ENCODE results near the gene ZCRB1.

ZCRB1 gene

GRCh38 chr12:42320796-42321195 lies 5.1 kb downstream of the ZCRB1 start:
- Histone ChIP-seq H2AK5ac (ENCODE audit: low read length, severe bottlenecking) (no peak overlapping the region), H3K9ac (ENCODE audit: low read length) (no peak overlapping the region), H4K91ac (ENCODE audit: low read length) (no peak overlapping the region), H3K27me3 (ENCODE audit: control insufficient read depth in 1 of 2, insufficient read depth in 1 of 2, low read length in 2 of 2) (no peaks in the 10 kb centered on the region), H3K4me2 (ENCODE audit: low read length, poor library complexity, severe bottlenecking) (no peak overlapping the region), H3K4me3 (ENCODE audit: insufficient read depth in 1 of 2, low read depth in 1 of 2, low read length in 2 of 2) (no peak overlapping the region), H2BK5ac (ENCODE audit: low read depth, low read length, poor library complexity, severe bottlenecking) (no peak overlapping the region), H4K8ac (ENCODE audit: low read length) (no peak overlapping the region), H3K9me3 (ENCODE audit: control insufficient read depth, low read length) (no peaks in the 10 kb centered on the region), H2AFZ (ENCODE audit: low read depth, low read length) (no peak overlapping the region), H3K14ac (ENCODE audit: low read length in 2 of 2) (no peak overlapping the region), H2BK12ac (ENCODE audit: low read length in 2 of 2) (no peak overlapping the region), H3K18ac (ENCODE audit: low read depth in 1 of 2, low read length in 2 of 2) (no peak overlapping the region), H3K79me1 (replicated peaks; ENCODE audit: low read length, poor library complexity, severe bottlenecking) (peaks cover 8% of the 10 kb centered on the region), H3K4me1 (ENCODE audit: control insufficient read depth, insufficient read depth, low read depth, low read length) (no peaks in the 10 kb centered on the region), H3K36me3 (ENCODE audit: control insufficient read depth in 1 of 2, insufficient read depth in 2 of 2, low read depth in 1 of 2, low read length in 2 of 2) (peaks cover 6 to 60% of the 10 kb centered on the region in 2 experiments), H3K27ac (ENCODE audit: low read length, poor library complexity, severe bottlenecking) (no peak overlapping the region), H3K4ac (ENCODE audit: low read depth in 1 of 2, low read length in 2 of 2) (no peak overlapping the region), H3K23ac (ENCODE audit: low read length in 2 of 2) (no peak overlapping the region), H2BK15ac (ENCODE audit: low read depth, poor library complexity, severe bottlenecking) (no peak overlapping the region), H2BK120ac (ENCODE audit: low read depth, low read length) (no peak overlapping the region)
- DNase-seq: no peak

- H2BK15ac ChIP-seq (ENCODE audit: low read depth, poor library complexity, severe bottlenecking): no peak overlapping the region
- no peak for DNase-seq
- no peak overlapping the region for H3K14ac ChIP-seq (ENCODE audit: low read length in 2 of 2)
- no peaks in the 10 kb centered on the region for H3K27me3 ChIP-seq (ENCODE audit: control insufficient read depth in 1 of 2, insufficient read depth in 1 of 2, low read length in 2 of 2)
- H3K36me3 ChIP-seq (ENCODE audit: control insufficient read depth in 1 of 2, insufficient read depth in 2 of 2, low read depth in 1 of 2, low read length in 2 of 2): peaks cover 3 to 67% of the 10 kb centered on the region in 2 experiments
- H2AK5ac ChIP-seq (ENCODE audit: low read length, severe bottlenecking): no peak overlapping the region
- no peak overlapping the region for H2AFZ ChIP-seq (ENCODE audit: low read depth, low read length)
- H3K23ac ChIP-seq (ENCODE audit: low read length in 2 of 2): no peak overlapping the region
- H2BK120ac ChIP-seq (ENCODE audit: low read depth, low read length): no peak overlapping the region
- no peak overlapping the region for H3K9ac ChIP-seq (ENCODE audit: low read length)
- H3K4me2 ChIP-seq (ENCODE audit: low read length, poor library complexity, severe bottlenecking): no peak overlapping the region
- H4K91ac ChIP-seq (ENCODE audit: low read length): no peak overlapping the region
- H2BK12ac ChIP-seq (ENCODE audit: low read length in 2 of 2): no peak overlapping the region
- no peaks in the 10 kb centered on the region for H3K79me1 ChIP-seq (replicated peaks; ENCODE audit: low read length, poor library complexity, severe bottlenecking)
- no peaks in the 10 kb centered on the region for H3K4me1 ChIP-seq (ENCODE audit: control insufficient read depth, insufficient read depth, low read depth, low read length)
- no peak overlapping the region for H3K18ac ChIP-seq (ENCODE audit: low read depth in 1 of 2, low read length in 2 of 2)
- H2BK5ac ChIP-seq (ENCODE audit: low read depth, low read length, poor library complexity, severe bottlenecking): no peak overlapping the region
- H3K4ac ChIP-seq (ENCODE audit: low read depth in 1 of 2, low read length in 2 of 2): no peak overlapping the region
- H3K27ac ChIP-seq (ENCODE audit: low read length, poor library complexity, severe bottlenecking): no peak overlapping the region
- H3K4me3 ChIP-seq (ENCODE audit: insufficient read depth in 1 of 2, low read depth in 1 of 2, low read length in 2 of 2): no peak overlapping the region
- WGBS: 100% methylated on average over 1 of the region's 2 CpGs
- no peak overlapping the region for H4K8ac ChIP-seq (ENCODE audit: low read length)
- H3K9me3 ChIP-seq (ENCODE audit: control insufficient read depth, low read length): no peaks in the 10 kb centered on the region
These were observed 10.8 kb downstream of the ZCRB1 start for GRCh38 chr12:42315108-42315507.

GRCh38 chr12:42309996-42310395 lies 15.9 kb downstream of the ZCRB1 start:
- WGBS: 97% methylated on average over 5 of the region's 6 CpGs
- H3K36me3 ChIP-seq (ENCODE audit: control insufficient read depth in 1 of 2, insufficient read depth in 2 of 2, low read depth in 1 of 2, low read length in 2 of 2): peaks cover 0 to 35% of the 10 kb centered on the region in 2 experiments
- no peak overlapping the region for H2BK15ac ChIP-seq (ENCODE audit: low read depth, poor library complexity, severe bottlenecking)
- H3K4me2 ChIP-seq (ENCODE audit: low read length, poor library complexity, severe bottlenecking): no peak overlapping the region
- H3K9ac ChIP-seq (ENCODE audit: low read length): no peak overlapping the region
- no peak overlapping the region for H3K27ac ChIP-seq (ENCODE audit: low read length, poor library complexity, severe bottlenecking)
- H3K18ac ChIP-seq (ENCODE audit: low read depth in 1 of 2, low read length in 2 of 2): no peak overlapping the region
- no peak overlapping the region for H2AFZ ChIP-seq (ENCODE audit: low read depth, low read length)
- H3K79me1 ChIP-seq (replicated peaks; ENCODE audit: low read length, poor library complexity, severe bottlenecking): no peaks in the 10 kb centered on the region
- DNase-seq: no peak
- H2BK12ac ChIP-seq (ENCODE audit: low read length in 2 of 2): no peak overlapping the region
- H3K14ac ChIP-seq (ENCODE audit: low read length in 2 of 2): no peak overlapping the region
- no peak overlapping the region for H3K4me3 ChIP-seq (ENCODE audit: insufficient read depth in 1 of 2, low read depth in 1 of 2, low read length in 2 of 2)
- H2AK5ac ChIP-seq (ENCODE audit: low read length, severe bottlenecking): no peak overlapping the region
- H2BK5ac ChIP-seq (ENCODE audit: low read depth, low read length, poor library complexity, severe bottlenecking): no peak overlapping the region
- H4K91ac ChIP-seq (ENCODE audit: low read length): no peak overlapping the region
- no peak overlapping the region for H3K23ac ChIP-seq (ENCODE audit: low read length in 2 of 2)
- H4K8ac ChIP-seq (ENCODE audit: low read length): no peak overlapping the region
- H3K4me1 ChIP-seq (ENCODE audit: control insufficient read depth, insufficient read depth, low read depth, low read length): no peaks in the 10 kb centered on the region
- H3K4ac ChIP-seq (ENCODE audit: low read depth in 1 of 2, low read length in 2 of 2): no peak overlapping the region
- no peaks in the 10 kb centered on the region for H3K9me3 ChIP-seq (ENCODE audit: control insufficient read depth, low read length)
- no peak overlapping the region for H2BK120ac ChIP-seq (ENCODE audit: low read depth, low read length)
- no peaks in the 10 kb centered on the region for H3K27me3 ChIP-seq (ENCODE audit: control insufficient read depth in 1 of 2, insufficient read depth in 1 of 2, low read length in 2 of 2)

- H2BK120ac ChIP-seq (ENCODE audit: low read depth, low read length): no peak overlapping the region
- no peak overlapping the region for H3K27ac ChIP-seq (ENCODE audit: low read length, poor library complexity, severe bottlenecking)
- no peak for DNase-seq
- no peak overlapping the region for H3K4ac ChIP-seq (ENCODE audit: low read depth in 1 of 2, low read length in 2 of 2)
- no peak overlapping the region for H3K9ac ChIP-seq (ENCODE audit: low read length)
- no peaks in the 10 kb centered on the region for H3K4me1 ChIP-seq (ENCODE audit: control insufficient read depth, insufficient read depth, low read depth, low read length)
- no peak overlapping the region for H4K8ac ChIP-seq (ENCODE audit: low read length)
- H3K23ac ChIP-seq (ENCODE audit: low read length in 2 of 2): no peak overlapping the region
- H3K18ac ChIP-seq (ENCODE audit: low read depth in 1 of 2, low read length in 2 of 2): no peak overlapping the region
- H3K14ac ChIP-seq (ENCODE audit: low read length in 2 of 2): no peak overlapping the region
- H3K4me2 ChIP-seq (ENCODE audit: low read length, poor library complexity, severe bottlenecking): no peak overlapping the region
- no peak overlapping the region for H3K4me3 ChIP-seq (ENCODE audit: insufficient read depth in 1 of 2, low read depth in 1 of 2, low read length in 2 of 2)
- no peak overlapping the region for H4K91ac ChIP-seq (ENCODE audit: low read length)
- no peaks in the 10 kb centered on the region for H3K9me3 ChIP-seq (ENCODE audit: control insufficient read depth, low read length)
- no peaks in the 10 kb centered on the region for H3K27me3 ChIP-seq (ENCODE audit: control insufficient read depth in 1 of 2, insufficient read depth in 1 of 2, low read length in 2 of 2)
- no peak overlapping the region for H2AFZ ChIP-seq (ENCODE audit: low read depth, low read length)
- no peaks in the 10 kb centered on the region for H3K79me1 ChIP-seq (replicated peaks; ENCODE audit: low read length, poor library complexity, severe bottlenecking)
- peaks cover 0 to 26% of the 10 kb centered on the region in 2 experiments for H3K36me3 ChIP-seq (ENCODE audit: control insufficient read depth in 1 of 2, insufficient read depth in 2 of 2, low read depth in 1 of 2, low read length in 2 of 2)
- 100% methylated on average over 1 of the region's 2 CpGs for WGBS
- no peak overlapping the region for H2BK12ac ChIP-seq (ENCODE audit: low read length in 2 of 2)
- no peak overlapping the region for H2BK15ac ChIP-seq (ENCODE audit: low read depth, poor library complexity, severe bottlenecking)
- H2BK5ac ChIP-seq (ENCODE audit: low read depth, low read length, poor library complexity, severe bottlenecking): no peak overlapping the region
- no peak overlapping the region for H2AK5ac ChIP-seq (ENCODE audit: low read length, severe bottlenecking)
These were observed 17.5 kb downstream of the ZCRB1 start for GRCh38 chr12:42308390-42308789.

All from mesenchymal stem cell (in vitro differentiated cells and primary cell).